Spleen (tissue), 7 donors: ENCODE measurements around the gene SYNGR1.

Experiments
- CTCF ChIP-seq, 11 experiments: fragments of 200-600 bp in 7 of 11; fragments of 450-650 bp in 4 of 11; sonication (generic) in 4 of 11; IDR thresholded peaks in 8 of 11; conservative IDR thresholded peaks in 3 of 11; 1 replicate in 7 of 11; 2 replicates in 4 of 11; pipeline versions ENCODE4 v1.4.0 to v1.8.0; 2016 to 2021; ENCODE audit warnings: antibody characterized with exemption in 11 of 11, inconsistent platforms in 4 of 11, mild to moderate bottlenecking in 1 of 11
- POLR2A ChIP-seq, 3 donors: fragments of 450-650 bp; IDR thresholded peaks; one replicate each; pipeline ENCODE4 v1.5.1; 2017; ENCODE audit warnings: antibody characterized with exemption in 3 of 3, mild to moderate bottlenecking in 1 of 3
- donor health status: DM: no; HTN: no; CAD: no; lungs with moderate emphysema.
- donor health status: DM: no; HTN: no; CAD: no.
- donor health status: DM: no; HTN: no; CAD: no.

DNA sequence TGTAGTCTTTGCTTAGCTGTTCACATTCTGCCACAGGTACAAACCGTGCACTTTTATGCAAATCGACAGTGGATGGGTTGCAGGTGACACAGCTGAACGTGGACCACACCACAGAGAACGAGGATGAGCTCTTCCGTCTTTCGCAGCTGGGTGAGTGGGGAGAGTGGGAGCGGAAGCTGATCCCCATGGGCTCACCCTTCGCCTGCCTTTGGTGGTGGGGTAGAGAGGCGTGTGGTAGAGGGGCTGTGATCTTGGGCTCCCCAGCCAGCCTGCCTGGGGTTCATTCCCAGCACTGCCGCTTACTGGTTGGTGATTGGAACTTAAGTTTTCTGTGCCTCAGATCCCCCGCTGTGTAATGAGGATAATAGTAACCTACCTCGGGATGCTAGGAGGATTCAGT, 68.9 kb downstream of the SYNGR1 start:
- no peak for TF ChIP-seq CTCF (IDR thresholded peaks at IDR 0.05 in 8 of 11, conservative IDR thresholded peaks at IDR 0.05 in 3 of 11)
- TF ChIP-seq POLR2A (IDR thresholded peaks at IDR 0.05) = no peak
